GM12878 (cell line): ENCODE measurements around the gene FAM193B. TPM values are rescaled to one million over a fixed set of nuclear protein-coding genes. Genes with fewer than 3 reads are reported as not detected.

Source experiments
- ASH2L ChIP-seq: fragments of 300-600, 200-600 bp; sonication (generic); IDR thresholded peaks from 2 replicates; pipeline ENCODE4 v1.6.1; 2017; ENCODE audit warnings: low read depth, mild to moderate bottlenecking, borderline replicate concordance
- BACH1 ChIP-seq: fragments of 450-650 bp; IDR thresholded peaks from 2 replicates; pipeline ENCODE4 v1.6.1; 2017; ENCODE audit warnings: mild to moderate bottlenecking, borderline replicate concordance
- CEBPB ChIP-seq, 2 experiments: fragments of 150-350 bp in 1 of 2; IDR thresholded peaks; 2 replicates each; pipeline ENCODE4 v1.6.1; 2012 to 2014; ENCODE audit warnings: low read depth in 2 of 2, low read length in 2 of 2, borderline replicate concordance in 1 of 2, inconsistent platforms in 1 of 2
- CREM ChIP-seq: IDR thresholded peaks from 2 replicates; pipeline ENCODE4 v1.6.1; 2014; ENCODE audit warnings: antibody characterized with exemption, low read depth
- E2F8 ChIP-seq: fragments of 450-650 bp; IDR thresholded peaks from 2 replicates; pipeline ENCODE4 v1.6.1; 2018; ENCODE audit warnings: mild to moderate bottlenecking, low read depth, moderate library complexity; ENCODE audit not compliant: partially characterized antibody
- ELK1 ChIP-seq: IDR thresholded peaks from 2 replicates; pipeline ENCODE4 v1.6.1; 2012; ENCODE audit warnings: low read depth, low read length, improper control_type of control experiment
- EP300 ChIP-seq, 2 experiments: fragments of 150-350 bp in 1 of 2; IDR thresholded peaks; 2 replicates each; pipeline ENCODE4 v1.6.1; 2011 to 2012; ENCODE audit warnings: low read depth in 2 of 2, low read length in 2 of 2, borderline replicate concordance in 1 of 2, improper control_type of control experiment in 1 of 2, inconsistent platforms in 1 of 2; ENCODE audit not compliant: control insufficient read depth in 1 of 2
- KLF5 ChIP-seq: fragments of 450-650 bp; IDR thresholded peaks from 2 replicates; pipeline ENCODE4 v1.6.1; 2014; ENCODE audit warnings: mild to moderate bottlenecking; ENCODE audit not compliant: partially characterized antibody
- MLLT1 ChIP-seq: fragments of 450-650 bp; IDR thresholded peaks from 2 replicates; pipeline ENCODE4 v1.6.1; 2016; ENCODE audit warnings: mild to moderate bottlenecking
- MTA3 ChIP-seq: IDR thresholded peaks from 2 replicates; pipeline ENCODE4 v1.6.1; 2012; ENCODE audit warnings: low read length, inconsistent platforms, borderline replicate concordance
- MYB ChIP-seq: fragments of 150-350 bp; IDR thresholded peaks from 2 replicates; pipeline ENCODE4 v1.6.1; 2014; ENCODE audit warnings: mild to moderate bottlenecking, low read depth, low read length, borderline replicate concordance
- PAX8 ChIP-seq: fragments of 450-650 bp; IDR thresholded peaks from 2 replicates; pipeline ENCODE4 v1.6.1; 2017; ENCODE audit warnings: mild to moderate bottlenecking, moderate library complexity
- PKNOX1 ChIP-seq: fragments of 450-650 bp; IDR thresholded peaks from 2 replicates; pipeline ENCODE4 v1.6.1; 2016; ENCODE audit warnings: mild to moderate bottlenecking
- POLR2A ChIP-seq: IDR thresholded peaks from 2 replicates; pipeline ENCODE4 v1.6.1; 2011; ENCODE audit warnings: low read depth, mild to moderate bottlenecking, low read length
- POLR2AphosphoS2 ChIP-seq: IDR thresholded peaks from 2 replicates; pipeline ENCODE4 v1.6.1; 2011; ENCODE audit warnings: low read depth, mild to moderate bottlenecking, low read length, improper control_type of control experiment, moderate library complexity
- RFX5 ChIP-seq: IDR thresholded peaks from 2 replicates; pipeline ENCODE4 v1.6.1; 2011; ENCODE audit warnings: low read depth, low read length, improper control_type of control experiment
- SIN3A ChIP-seq: IDR thresholded peaks from 2 replicates; pipeline ENCODE4 v1.6.1; 2012; ENCODE audit warnings: low read depth, low read length, improper control_type of control experiment
- STAT3 ChIP-seq: IDR thresholded peaks from 2 replicates; pipeline ENCODE4 v1.6.1; 2011; ENCODE audit warnings: low read depth, low read length, improper control_type of control experiment
- YBX1 ChIP-seq: fragments of 450-650 bp; IDR thresholded peaks from 2 replicates; pipeline ENCODE4 v1.6.1; 2016; ENCODE audit warnings: antibody characterized with exemption
- ZBTB4 ChIP-seq: fragments of 450-650 bp; formaldehyde crosslinking; IDR thresholded peaks from 2 replicates; pipeline ENCODE4 v1.4.0; 2022; ENCODE audit warnings: mild to moderate bottlenecking, moderate library complexity
- ZZZ3 ChIP-seq: IDR thresholded peaks from 2 replicates; pipeline ENCODE4 v1.6.1; 2011; ENCODE audit warnings: low read depth; ENCODE audit not compliant: control insufficient read depth, insufficient read length
- polyA plus RNA-seq, 11 experiments: library from polyadenylated mRNA; depleted of rRNA in 4 of 11; unstranded in 6 of 11; stranded (reverse) in 5 of 11; fragments of >200 nt; fragmentation: Nextera tagmentation in 4 of 11; fragmentation: Illumina TruSeq in 1 of 11; extraction: Ambion mirVana in 4 of 11; extraction: Trizol in 1 of 11; gene quantifications; 1 replicate in 1 of 11; 2 replicates in 10 of 11; pipeline versions ENCODE4 v1.2.1 to v1.2.3, GENCODE V29; 2011 to 2016; ENCODE audit warnings: inconsistent platforms in 2 of 11, missing spikeins in 2 of 11, low read depth in 1 of 11
- total RNA-seq, 4 experiments: library from RNA; depleted of rRNA in 3 of 4; stranded (reverse); fragments of >200 nt in 3 of 4; fragmentation: Illumina TruSeq in 1 of 4; extraction: Trizol in 1 of 4; gene quantifications; 2 replicates each; pipeline versions ENCODE4 v1.2.1 to v1.2.3, GENCODE V29; 2013 to 2021

Gene FAM193B
- total and polyA plus RNA-seq, 10 of the 15 experiments (the other 5 are each of a cell fraction or from before 2014, with no cell fraction given) = 3.3 to 47.0 (median 25.1) TPM

- TF ChIP-seq ELK1 (no peak), SIN3A (no peak), PKNOX1 (no peak), MYB (no peak), MLLT1 (no peak), ZZZ3 (no peak), KLF5 (peak; percentile 17), POLR2AphosphoS2 (peak; percentile 85; the same call in 1 of the 2 replicates), STAT3 (no peak), CEBPB (IDR thresholded peaks at IDR 0.05; ENCODE audit: borderline replicate concordance in 1 of 2, low read depth in 2 of 2, low read length in 2 of 2) (no peak), YBX1 (no peak), RFX5 (no peak), ZBTB4 (CRISPR knock-in tag) (no peak), E2F8 (no peak), ASH2L (no peak), PAX8 (no peak), BACH1 (peak; percentile 78), POLR2A (peak; percentile 98), MTA3 (no peak), EP300 (IDR thresholded peaks at IDR 0.05; ENCODE audit: borderline replicate concordance in 1 of 2, control insufficient read depth in 1 of 2, low read depth in 2 of 2, low read length in 2 of 2) (no peak), CREM (peak; percentile 31; the same call in 1 of the 2 replicates)
Measured at GRCh38 chr5:177497292-177498012, 56.9 kb downstream of the FAM193B start, which contains the start of gene PDLIM7 (continued).
